ENCODE data around the gene ARHGEF10L.

GRCh38 chr1:17630986-17631385 is 91.5 kb downstream of the ARHGEF10L start:
- TF ChIP-seq, protein P1, sequence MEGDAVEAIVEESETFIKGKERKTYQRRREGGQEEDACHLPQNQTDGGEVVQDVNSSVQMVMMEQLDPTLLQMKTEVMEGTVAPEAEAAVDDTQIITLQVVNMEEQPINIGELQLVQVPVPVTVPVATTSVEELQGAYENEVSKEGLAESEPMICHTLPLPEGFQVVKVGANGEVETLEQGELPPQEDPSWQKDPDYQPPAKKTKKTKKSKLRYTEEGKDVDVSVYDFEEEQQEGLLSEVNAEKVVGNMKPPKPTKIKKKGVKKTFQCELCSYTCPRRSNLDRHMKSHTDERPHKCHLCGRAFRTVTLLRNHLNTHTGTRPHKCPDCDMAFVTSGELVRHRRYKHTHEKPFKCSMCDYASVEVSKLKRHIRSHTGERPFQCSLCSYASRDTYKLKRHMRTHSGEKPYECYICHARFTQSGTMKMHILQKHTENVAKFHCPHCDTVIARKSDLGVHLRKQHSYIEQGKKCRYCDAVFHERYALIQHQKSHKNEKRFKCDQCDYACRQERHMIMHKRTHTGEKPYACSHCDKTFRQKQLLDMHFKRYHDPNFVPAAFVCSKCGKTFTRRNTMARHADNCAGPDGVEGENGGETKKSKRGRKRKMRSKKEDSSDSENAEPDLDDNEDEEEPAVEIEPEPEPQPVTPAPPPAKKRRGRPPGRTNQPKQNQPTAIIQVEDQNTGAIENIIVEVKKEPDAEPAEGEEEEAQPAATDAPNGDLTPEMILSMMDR (IDR thresholded peaks at IDR 0.05; ENCODE audit: insufficient read depth, low read length, poor library complexity, severe bottlenecking): no peak
- no peak for TF ChIP-seq EZH2phosphoT487 (conservative IDR thresholded peaks at IDR 0.05; ENCODE audit: low read length)
